ENCODE measurements around the gene PSKH1. TPM values are rescaled to one million over a fixed set of nuclear protein-coding genes. Genes with fewer than 3 reads are reported as not detected.

The PSKH1 gene

Small RNA genes within 50 kb of the gene (small RNA-seq; reads per million reads assigned to genes)
- gene AC040162.2 (ENCODE audit: low read depth) (not detected), gene NRN1L (ENCODE audit: low read depth) (not detected)
